Measurements from ENCODE around the gene SLC15A5. TPM values are rescaled to one million over a fixed set of nuclear protein-coding genes. Genes with fewer than 3 reads are reported as not detected.

The SLC15A5 gene
- total RNA-seq, 3 donors from 2014 or later, result not detected

- Histone ChIP-seq H3K4me3 (no peak overlapping the region), H3K36me3 (no peaks in the 10 kb centered on the region), H3K9me3 (peaks cover 0 to 3% of the 10 kb centered on the region in 2 donors), H3K27ac (no peak overlapping the region), H3K27me3 (no peaks in the 10 kb centered on the region), H3K4me1 (no peaks in the 10 kb centered on the region)
- intact Hi-C loops (cut with DNase I; ENCODE audit: low total_unique reads), result no loop called here
- no peak for TF ChIP-seq POLR2AphosphoS5 (IDR thresholded peaks at IDR 0.05)
- no peak for TF ChIP-seq POLR2A (IDR thresholded peaks at IDR 0.05)
- TF ChIP-seq CTCF (IDR thresholded peaks at IDR 0.05), result no peak
- no peak for DNase-seq (ENCODE audit: low spot score in 2 of 2)
These were observed 45.5 kb upstream of the SLC15A5 start for GRCh38 chr12:16323010-16323409.

- H3K27me3 ChIP-seq, result no peaks in the 10 kb centered on the region
- intact Hi-C loops (cut with DNase I; ENCODE audit: low total_unique reads), result loop anchor here (10.0 kb wide), 1 partner anchor 1976 kb away; no protein-coding TSS in a partner anchor
- no peaks in the 10 kb centered on the region for H3K9me3 ChIP-seq
- H3K27ac ChIP-seq, result no peak overlapping the region
- H3K4me3 ChIP-seq, result no peak overlapping the region
- no peak for DNase-seq (ENCODE audit: low spot score in 2 of 2)
- no peak for TF ChIP-seq POLR2A (IDR thresholded peaks at IDR 0.05)
- TF ChIP-seq POLR2AphosphoS5 (IDR thresholded peaks at IDR 0.05), result no peak
- no peak for TF ChIP-seq CTCF (IDR thresholded peaks at IDR 0.05)
- no peaks in the 10 kb centered on the region for H3K36me3 ChIP-seq
- no peaks in the 10 kb centered on the region for H3K4me1 ChIP-seq
These were observed 33.4 kb upstream of the SLC15A5 start for GRCh38 chr12:16310934-16311333.

GRCh38 chr12:16307856-16308475 is 30.5 kb upstream of the SLC15A5 start:
- no peak for DNase-seq (ENCODE audit: low spot score in 2 of 2)
- Histone ChIP-seq H3K4me1 (no peaks in the 10 kb centered on the region), H3K27me3 (no peaks in the 10 kb centered on the region), H3K27ac (no peak overlapping the region), H3K9me3 (no peaks in the 10 kb centered on the region), H3K36me3 (no peaks in the 10 kb centered on the region), H3K4me3 (no peak overlapping the region)
- TF ChIP-seq POLR2A (IDR thresholded peaks at IDR 0.05) (no peak), POLR2AphosphoS5 (IDR thresholded peaks at IDR 0.05) (no peak), CTCF (IDR thresholded peaks at IDR 0.05) (no peak)
- intact Hi-C loops (cut with DNase I; ENCODE audit: low total_unique reads), result no loop called here

- Histone ChIP-seq H3K4me1 (no peaks in the 10 kb centered on the region), H3K27ac (no peak overlapping the region), H3K36me3 (no peaks in the 10 kb centered on the region), H3K4me3 (no peak overlapping the region), H3K27me3 (no peaks in the 10 kb centered on the region), H3K9me3 (no peaks in the 10 kb centered on the region)
- intact Hi-C loops (cut with DNase I; ENCODE audit: low total_unique reads), result no loop called here
- no peak for DNase-seq (ENCODE audit: low spot score in 2 of 2)
- no peak for TF ChIP-seq POLR2A (IDR thresholded peaks at IDR 0.05)
- no peak for TF ChIP-seq CTCF (IDR thresholded peaks at IDR 0.05)
- TF ChIP-seq POLR2AphosphoS5 (IDR thresholded peaks at IDR 0.05), result no peak
These were observed 26.5 kb upstream of the SLC15A5 start for GRCh38 chr12:16303939-16304338.

- Histone ChIP-seq H3K9me3 (no peaks in the 10 kb centered on the region), H3K36me3 (no peaks in the 10 kb centered on the region), H3K27ac (peak overlapping the region in 1 of 2 donors; percentile 55), H3K4me1 (no peaks in the 10 kb centered on the region), H3K27me3 (no peaks in the 10 kb centered on the region), H3K4me3 (no peak overlapping the region)
- DNase-seq (ENCODE audit: low spot score in 2 of 2), result no peak
- TF ChIP-seq POLR2A (IDR thresholded peaks at IDR 0.05), result no peak
- no peak for TF ChIP-seq CTCF (IDR thresholded peaks at IDR 0.05)
- no peak for TF ChIP-seq POLR2AphosphoS5 (IDR thresholded peaks at IDR 0.05)
- intact Hi-C loops (cut with DNase I; ENCODE audit: low total_unique reads), result no loop called here
These were observed 23.3 kb upstream of the SLC15A5 start for GRCh38 chr12:16300736-16301135.

Measured in breast epithelium (tissue), 4 donors.